ENCODE data around the gene ARFGEF2.

The ARFGEF2 gene

GRCh38 chr20:48906221-48906877 lies 15.2 kb upstream of the ARFGEF2 start:
- TF ChIP-seq CTCF (IDR thresholded peaks at IDR 0.05; ENCODE audit: low read depth, low read length, missing control alignments) = no peak
- DNase-seq (ENCODE audit: extremely low read depth, low read depth) = no peak
- H3K4me3 ChIP-seq (replicated peaks; ENCODE audit: low read depth, low read length) = no peak overlapping the region

DNA sequence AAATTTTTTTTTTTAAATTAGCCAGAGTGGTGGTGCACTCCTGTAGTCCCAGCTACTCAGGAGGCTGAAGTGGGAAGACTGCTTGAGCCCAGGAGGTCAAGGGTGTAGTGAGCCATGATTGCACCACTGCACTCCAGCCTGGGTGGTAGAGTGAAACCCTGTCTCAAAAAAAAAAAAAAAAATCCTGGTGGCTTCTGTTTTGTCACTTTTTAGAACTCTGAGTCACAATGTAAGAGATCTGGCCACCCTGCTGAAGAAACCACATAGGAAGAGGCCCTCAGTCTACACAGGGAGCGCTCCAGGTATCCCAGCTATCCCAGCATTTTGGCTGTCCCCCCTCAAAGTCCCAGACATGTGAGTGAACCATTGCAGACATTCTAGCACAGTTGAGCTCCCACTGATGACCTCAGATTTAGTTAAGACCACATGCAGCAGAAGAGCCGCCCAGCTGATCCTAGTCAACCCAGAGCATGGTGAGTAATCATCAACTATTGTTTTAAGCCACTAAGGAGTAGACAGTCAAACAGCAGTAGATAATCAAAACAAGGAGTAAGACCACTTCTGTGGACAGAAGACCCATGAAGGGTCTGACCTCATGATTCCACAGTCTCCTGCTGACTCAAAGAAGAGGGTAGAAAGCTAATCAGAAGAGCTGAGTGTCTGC lies 12.7 kb upstream of the ARFGEF2 start:
- TF ChIP-seq CTCF (IDR thresholded peaks at IDR 0.05; ENCODE audit: low read depth, low read length, missing control alignments) = no peak
- H3K4me3 ChIP-seq (replicated peaks; ENCODE audit: low read depth, low read length) = no peak overlapping the region
- DNase-seq (ENCODE audit: extremely low read depth, low read depth) = no peak

DNA sequence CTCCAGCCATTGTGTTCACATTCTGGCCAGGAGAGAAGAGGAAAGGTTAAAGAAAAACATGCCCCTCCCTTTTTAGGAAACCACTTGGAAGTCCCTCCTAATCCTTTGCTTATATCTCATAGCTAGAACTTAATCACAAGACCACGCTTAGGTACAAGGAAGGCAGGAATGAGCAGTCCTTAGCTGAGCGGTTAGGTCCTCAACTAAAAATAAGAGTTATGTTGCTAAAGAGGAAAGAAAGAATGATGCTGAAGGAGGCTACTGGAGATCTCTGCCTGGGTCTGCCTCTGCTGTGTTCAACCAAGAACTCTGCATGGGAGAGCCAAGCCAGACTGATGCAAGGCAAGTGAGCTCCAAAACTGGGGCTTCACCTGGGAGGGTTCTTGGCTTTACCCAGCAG lies 11.6 kb upstream of the ARFGEF2 start:
- no peak for TF ChIP-seq CTCF (IDR thresholded peaks at IDR 0.05; ENCODE audit: low read depth, low read length, missing control alignments)
- no peak for DNase-seq (ENCODE audit: extremely low read depth, low read depth)
- H3K4me3 ChIP-seq (replicated peaks; ENCODE audit: low read depth, low read length) = no peak overlapping the region

GRCh38 chr20:48910347-48910781 lies 11.1 kb upstream of the ARFGEF2 start:
- TF ChIP-seq CTCF (IDR thresholded peaks at IDR 0.05; ENCODE audit: low read depth, low read length, missing control alignments) = no peak
- no peak for DNase-seq (ENCODE audit: extremely low read depth, low read depth)
- H3K4me3 ChIP-seq (replicated peaks; ENCODE audit: low read depth, low read length) = no peak overlapping the region

DNA sequence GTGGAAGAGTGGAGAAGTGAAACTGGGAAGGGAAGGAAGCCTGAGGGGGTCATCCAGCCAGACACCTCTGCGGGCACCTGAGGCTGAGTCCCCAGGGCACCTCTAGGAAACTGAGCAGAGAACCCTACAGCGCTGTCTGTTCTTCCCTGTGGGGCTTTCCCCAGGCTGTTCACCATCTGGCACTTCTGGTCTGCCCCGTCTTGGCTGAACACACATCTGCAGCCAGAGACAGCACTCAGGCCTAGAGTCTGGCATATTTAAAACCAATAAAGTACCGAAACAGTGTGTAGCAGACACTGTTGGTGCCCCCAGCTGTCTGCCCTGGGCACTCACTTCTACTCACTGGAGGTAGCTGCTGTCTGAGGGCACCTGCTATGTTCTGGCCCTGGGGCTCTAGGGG lies 9.4 kb upstream of the ARFGEF2 start:
- H3K4me3 ChIP-seq (replicated peaks; ENCODE audit: low read depth, low read length) = no peak overlapping the region
- TF ChIP-seq CTCF (IDR thresholded peaks at IDR 0.05; ENCODE audit: low read depth, low read length, missing control alignments) = no peak
- DNase-seq (ENCODE audit: extremely low read depth, low read depth) = no peak

DNA sequence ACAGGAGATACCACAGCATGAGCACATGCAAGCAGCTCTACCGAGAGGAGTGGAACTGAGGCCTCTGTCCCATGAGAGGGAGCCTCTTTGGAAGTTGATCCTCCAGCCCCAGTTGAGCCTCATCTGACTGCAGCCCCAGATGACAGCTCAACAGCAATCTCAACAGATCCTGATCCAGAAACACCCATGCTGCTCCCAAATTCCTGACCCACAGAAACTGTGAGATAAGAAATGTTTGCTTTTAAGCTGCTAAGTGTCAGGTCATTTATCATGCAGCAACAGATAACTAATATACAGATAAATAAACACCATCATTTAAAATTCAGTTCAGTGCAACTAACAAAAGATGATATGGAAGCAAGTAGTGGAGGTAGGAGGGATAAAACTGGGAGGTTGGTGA lies 4.8 kb upstream of the ARFGEF2 start:
- no peak for TF ChIP-seq CTCF (IDR thresholded peaks at IDR 0.05; ENCODE audit: low read depth, low read length, missing control alignments)
- no peak for DNase-seq (ENCODE audit: extremely low read depth, low read depth)

More for the DNA sequence above, 4.8 kb upstream of the ARFGEF2 start:
- no peak overlapping the region for H3K4me3 ChIP-seq (replicated peaks; ENCODE audit: low read depth, low read length)

Measured in HFF-Myc (cell line).